Fibroblast of pulmonary artery (primary cell): ENCODE measurements around the gene ZFR.

ENCODE experiments used
- DNase-seq: peaks from one replicate; pipeline ENCODE4 v3.0.0-alpha.2; 2010; ENCODE audit warnings: low read depth
- H3K4me3 ChIP-seq: replicated peaks from 2 replicates; pipeline ENCODE4 v1.5.1; 2011; ENCODE audit warnings: low read depth, mild to moderate bottlenecking, control low read depth, low read length, moderate library complexity
- CTCF ChIP-seq: IDR thresholded peaks from 2 replicates; pipeline ENCODE4 v1.5.1; 2011; ENCODE audit warnings: mild to moderate bottlenecking, control low read depth, low read length, inconsistent platforms; ENCODE audit errors: missing control alignments

ZFR gene

GRCh38 chr5:32428426-32428825 is 16.1 kb downstream of the ZFR start:
- no peak for TF ChIP-seq CTCF
- no peak overlapping the region for H3K4me3 ChIP-seq
- DNase-seq, result no peak

GRCh38 chr5:32426440-32427151 is 17.9 kb downstream of the ZFR start:
- no peak for TF ChIP-seq CTCF
- no peak for DNase-seq
- H3K4me3 ChIP-seq, result no peak overlapping the region

GRCh38 chr5:32422697-32423096 is 21.8 kb downstream of the ZFR start:
- no peak for TF ChIP-seq CTCF
- H3K4me3 ChIP-seq, result no peak overlapping the region
- no peak for DNase-seq

- DNase-seq, result no peak
- H3K4me3 ChIP-seq, result no peak overlapping the region
- no peak for TF ChIP-seq CTCF
These were observed 23.5 kb downstream of the ZFR start for GRCh38 chr5:32421075-32421474.

GRCh38 chr5:32420506-32420905 is 24.0 kb downstream of the ZFR start:
- H3K4me3 ChIP-seq, result no peak overlapping the region
- no peak for TF ChIP-seq CTCF
- DNase-seq, result peak; percentile 45

GRCh38 chr5:32419791-32420190 is 24.7 kb downstream of the ZFR start:
- peak; percentile 4 for DNase-seq
- TF ChIP-seq CTCF, result no peak
- no peak overlapping the region for H3K4me3 ChIP-seq

- H3K4me3 ChIP-seq, result no peak overlapping the region
- peak; percentile 7 for DNase-seq
- TF ChIP-seq CTCF, result no peak
These were observed 30.9 kb downstream of the ZFR start for GRCh38 chr5:32413466-32414263.
